Measurements from ENCODE around the gene PGD.

The PGD gene

GRCh38 chr1:10398734-10399443 lies at the start of gene PGD:
Gene PGD (plus strand): TSS chr1:10399064. CDS start chr1:10399118, 54 bp downstream.
- DNase-seq, result peak; percentile 98

GRCh38 chr1:10353282-10353681 lies 45.6 kb upstream of the PGD start:
- DNase-seq, result no peak

- DNase-seq, result no peak
Measured at GRCh38 chr1:10353693-10354092, 45.2 kb upstream of the PGD start.

- no peak for DNase-seq
Measured at GRCh38 chr1:10360045-10360444, 38.8 kb upstream of the PGD start.

GRCh38 chr1:10361515-10361914 lies 37.3 kb upstream of the PGD start:
- DNase-seq, result no peak

DNA sequence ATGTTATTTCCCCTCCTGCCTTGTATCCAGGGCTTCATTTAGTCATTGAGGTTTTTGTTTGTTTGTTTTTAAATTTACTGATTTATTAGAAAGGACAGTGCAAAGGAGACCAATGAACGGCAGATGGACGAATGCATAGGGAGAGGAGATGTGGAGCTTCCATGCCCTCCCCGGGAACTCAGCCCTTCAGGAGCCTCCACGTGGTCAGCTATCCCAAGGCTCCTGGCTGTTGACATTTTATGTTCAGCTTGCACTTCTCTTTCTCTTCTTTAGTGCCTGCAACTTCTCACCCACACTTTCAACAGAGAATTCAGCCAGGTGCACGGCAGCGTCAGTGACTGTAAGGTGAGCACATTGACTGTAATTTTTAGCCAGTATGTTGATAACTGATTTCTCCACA lies 30.7 kb upstream of the PGD start:
- no peak for DNase-seq

GRCh38 chr1:10374442-10374860 lies 24.4 kb upstream of the PGD start:
- DNase-seq, result no peak

DNA sequence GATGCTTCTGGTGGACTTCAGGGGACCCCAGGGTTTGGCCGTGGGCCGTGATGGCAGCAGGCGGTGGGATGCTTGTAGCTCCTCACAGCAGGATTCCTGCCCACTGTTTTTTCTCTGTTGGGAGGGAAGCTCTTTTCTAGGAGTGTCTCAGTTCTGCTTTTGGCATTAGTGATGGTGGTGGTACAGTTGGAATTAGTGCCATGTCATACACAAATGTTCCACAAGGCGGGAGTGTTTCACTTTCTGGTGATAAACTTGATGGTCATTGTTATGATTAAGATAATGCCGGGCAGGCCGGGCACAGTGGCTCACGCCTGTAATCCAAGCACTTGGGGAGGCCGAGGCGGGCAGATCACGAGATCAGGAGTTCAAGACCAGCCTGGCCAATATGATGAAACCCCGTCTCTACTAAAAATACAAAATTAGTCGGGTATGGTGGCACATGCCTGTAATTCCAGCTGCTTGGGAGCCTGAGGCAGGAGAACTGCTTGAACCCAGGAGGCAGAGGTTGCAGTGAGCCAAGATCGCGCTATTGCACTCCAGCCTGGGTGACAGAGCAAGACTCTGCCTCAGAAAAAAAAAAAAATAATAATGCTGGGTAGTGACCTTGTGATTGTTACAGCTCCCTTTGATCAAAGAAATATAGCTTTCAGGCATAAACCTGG lies 21.4 kb upstream of the PGD start:
- DNase-seq, result peak; percentile 20

DNA sequence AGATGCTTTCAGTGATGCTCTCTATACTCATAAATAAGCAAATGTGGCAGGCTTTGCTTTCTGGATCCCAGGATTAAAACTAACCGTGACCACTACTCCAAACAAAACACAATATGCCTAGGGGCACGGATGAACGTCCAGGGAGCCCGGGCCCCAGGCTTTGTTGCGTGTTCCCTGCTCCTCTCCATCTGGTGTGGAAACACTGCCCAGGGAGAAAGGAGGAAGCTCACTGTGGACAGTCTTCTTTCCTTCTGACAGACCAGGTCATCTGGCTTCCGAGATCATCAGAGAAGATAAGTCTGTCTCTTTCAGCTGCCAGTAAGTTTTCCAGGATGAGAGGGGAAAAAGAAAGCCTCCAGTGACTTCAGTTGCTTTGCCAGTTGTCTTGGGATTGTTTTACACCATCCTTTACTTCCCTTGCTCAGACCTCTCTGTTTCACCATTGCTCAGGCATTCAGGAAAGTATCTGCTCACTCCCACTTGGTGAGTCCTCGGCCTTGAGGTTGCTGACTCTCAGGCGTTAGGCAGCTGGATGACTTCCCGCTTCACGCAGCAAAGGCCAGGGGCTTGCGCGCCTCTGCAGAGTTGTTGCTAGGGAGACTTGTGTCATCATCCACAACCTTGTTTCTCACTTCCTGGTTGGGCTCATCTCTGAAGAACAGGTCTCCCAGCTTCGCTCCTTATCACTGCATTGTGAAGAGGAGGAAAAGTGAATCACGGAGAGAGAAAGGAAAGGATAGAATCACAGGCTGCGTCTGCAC lies 20.6 kb upstream of the PGD start:
- no peak for DNase-seq

GRCh38 chr1:10379101-10379620 lies 19.7 kb upstream of the PGD start:
- no peak for DNase-seq

DNA sequence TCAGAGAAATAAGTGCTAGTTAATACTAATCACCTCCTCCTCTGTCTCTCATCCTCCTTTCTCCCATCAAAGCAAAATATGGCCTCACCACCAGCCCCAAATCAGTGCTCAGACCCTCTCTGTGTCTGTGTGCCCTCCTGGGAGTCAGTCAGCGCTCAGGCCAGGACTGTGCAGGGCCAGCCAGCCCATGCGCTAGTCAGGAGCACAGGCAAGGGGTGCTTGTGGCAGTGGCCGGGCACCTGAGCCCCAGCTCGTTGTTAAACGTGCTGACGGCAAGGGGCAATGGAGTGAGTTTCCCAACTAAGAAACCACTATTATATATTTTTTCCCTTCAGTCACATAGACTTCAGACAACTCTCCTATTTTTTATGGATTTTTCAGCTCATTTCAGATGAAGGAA lies 19.2 kb upstream of the PGD start:
- DNase-seq, result no peak

DNA sequence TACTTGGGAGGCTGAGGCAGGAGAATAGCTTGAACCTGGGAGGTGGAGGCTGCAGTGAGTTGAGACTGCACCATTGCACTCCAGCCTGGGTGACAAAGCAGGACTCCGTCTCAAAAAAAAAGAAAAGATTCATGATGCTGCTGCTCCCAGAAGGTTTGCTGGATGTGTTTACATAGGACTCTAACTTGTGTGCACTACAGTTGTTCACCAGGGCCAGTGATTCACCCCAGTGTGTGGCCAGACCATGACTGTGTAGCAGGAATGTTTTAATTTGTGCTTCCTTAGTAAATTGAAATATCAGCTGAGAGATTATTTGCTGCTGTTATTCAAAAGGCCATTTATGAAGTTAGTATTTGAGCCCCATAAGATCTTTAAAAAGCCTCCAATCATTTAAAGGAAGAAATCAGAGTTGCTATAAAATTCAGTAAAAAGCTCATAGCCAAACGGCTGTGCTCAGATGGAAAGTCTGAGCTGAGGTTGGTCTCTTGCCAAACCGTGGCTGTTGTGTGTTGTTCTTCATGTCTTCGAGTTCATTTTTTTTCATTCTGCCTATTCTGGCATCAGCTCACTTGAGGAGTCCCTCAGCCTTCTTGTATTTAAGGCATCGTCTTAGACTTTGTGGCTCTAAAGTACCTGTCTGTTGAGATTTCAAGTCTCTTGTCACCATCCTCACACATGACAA lies 18.1 kb upstream of the PGD start:
- no peak for DNase-seq

GRCh38 chr1:10383630-10384029 lies 15.2 kb upstream of the PGD start:
- DNase-seq, result no peak

DNA sequence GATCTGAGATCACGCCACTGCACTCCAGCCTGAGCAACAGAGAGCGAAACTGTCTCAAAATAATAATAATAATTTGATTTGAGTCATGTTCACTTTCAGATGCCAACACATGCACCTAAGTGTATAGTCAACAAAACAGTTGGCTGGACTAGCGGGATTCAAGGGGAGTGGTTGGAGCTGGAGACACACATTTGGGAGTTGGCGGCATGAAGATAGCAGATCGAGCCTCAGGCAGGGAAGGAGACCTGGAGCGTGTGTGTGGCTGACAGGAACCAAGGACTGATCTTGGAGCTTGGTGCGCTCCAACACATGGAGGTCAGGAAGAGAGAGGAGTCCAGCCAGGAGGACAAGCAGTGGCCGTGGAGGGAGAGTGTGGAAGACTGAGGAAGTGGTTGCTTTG lies 14.6 kb upstream of the PGD start:
- no peak for DNase-seq

GRCh38 chr1:10386761-10387676 lies 11.8 kb upstream of the PGD start:
- DNase-seq, result no peak

GRCh38 chr1:10387677-10388386 lies 11.0 kb upstream of the PGD start:
- no peak for DNase-seq

GRCh38 chr1:10388387-10388715 lies 10.5 kb upstream of the PGD start:
- no peak for DNase-seq

- no peak for DNase-seq
Measured at GRCh38 chr1:10389271-10389973, 9.4 kb upstream of the PGD start.

- no peak for DNase-seq
Measured at GRCh38 chr1:10396870-10397269, 2.0 kb upstream of the PGD start.

- DNase-seq, result no peak
Measured at GRCh38 chr1:10398278-10398733, 558 bp upstream of the PGD start.

Measured in activated gamma-delta T cell treated with Interleukin-2 at 50 U/mL for 16 hours (primary cell).